ENCODE measurements around the gene GLP1R. TPM values are rescaled to one million over a fixed set of nuclear protein-coding genes. Genes with fewer than 3 reads are reported as not detected.
"Not testable (repeated sequence)": the region's sequence is repeated elsewhere in the genome, so short reads cannot be mapped to it uniquely, and the experiment has no call there.

Gene GLP1R
- total RNA-seq, 2 donors from 2014 or later = 0.15 TPM; not detected in 1

GRCh38 chr6:39130691-39131090 is 82.1 kb downstream of the GLP1R start:
- TF ChIP-seq CTCF (conservative IDR thresholded peaks at IDR 0.05) = no peak
- no peak for DNase-seq
- WGBS, 2 experiments (ENCODE audit: insufficient coverage in 1 of 2, insufficient read length in 1 of 2) = 81% methylated on average over 1 of the region's 1 CpG; no CpG with 5 or more reads in 1 of the 2 experiments
- Histone ChIP-seq H3K36me3 (ENCODE audit: control insufficient read depth, insufficient read depth, low read length) (no peaks in the 10 kb centered on the region), H3K27me3 (ENCODE audit: control insufficient read depth, insufficient read depth, low read length, poor library complexity, severe bottlenecking) (no peaks in the 10 kb centered on the region), H3K27ac (ENCODE audit: low read depth, low read length) (no peak overlapping the region), H3K4me1 (ENCODE audit: control insufficient read depth, insufficient read depth, low read length) (peaks cover 13% of the 10 kb centered on the region), H3K9me3 (ENCODE audit: control insufficient read depth, low read length) (peaks cover 21% of the 10 kb centered on the region), H3K4me3 (ENCODE audit: low read length) (no peak overlapping the region), H3K9ac (ENCODE audit: extremely low read depth, low read length, poor library complexity, severe bottlenecking) (no peak overlapping the region)
- Mint-ChIP-seq H3K27me3 (ENCODE audit: insufficient read depth) (no peaks in the 10 kb centered on the region), H3K36me3 (ENCODE audit: low read depth) (peaks cover 4% of the 10 kb centered on the region), H3K27ac (no peak overlapping the region), H3K4me3 (no peak overlapping the region), H3K9me3 (peaks cover 17% of the 10 kb centered on the region), H3K4me1 (peaks cover 19% of the 10 kb centered on the region)

GRCh38 chr6:39134761-39135160 is 86.2 kb downstream of the GLP1R start:
- H3K27ac ChIP-seq (ENCODE audit: low read depth, low read length) = not testable (repeated sequence)

DNA sequence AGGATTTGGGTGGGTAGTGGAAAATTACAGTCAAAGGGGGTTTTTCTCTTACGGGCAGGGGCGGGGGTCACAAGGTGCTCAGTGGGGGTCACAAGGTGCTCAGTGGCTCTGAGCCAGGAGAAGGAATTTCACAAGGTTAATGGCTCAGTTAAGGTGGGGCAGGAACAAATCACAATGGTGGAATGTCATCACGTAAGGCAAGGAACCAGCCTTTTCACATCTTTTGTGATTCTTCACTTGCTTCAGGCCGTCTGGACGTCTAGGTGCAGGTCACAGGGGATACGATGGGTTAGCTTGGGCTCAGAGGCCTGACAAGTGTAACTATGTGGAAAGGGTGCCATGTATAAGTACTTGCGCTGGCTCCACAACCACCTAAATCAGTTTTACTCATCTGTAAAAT is 87.6 kb downstream of the GLP1R start:
- not testable (repeated sequence) for H3K27ac Mint-ChIP-seq; H3K4me3 Mint-ChIP-seq; H3K27me3 ChIP-seq (ENCODE audit: control insufficient read depth, insufficient read depth, low read length, poor library complexity, severe bottlenecking); H3K4me3 ChIP-seq (ENCODE audit: low read length); H3K9me3 Mint-ChIP-seq; H3K27me3 Mint-ChIP-seq (ENCODE audit: insufficient read depth); H3K4me1 ChIP-seq (ENCODE audit: control insufficient read depth, insufficient read depth, low read length); H3K36me3 Mint-ChIP-seq (ENCODE audit: low read depth); H3K27ac ChIP-seq (ENCODE audit: low read depth, low read length); H3K4me1 Mint-ChIP-seq; H3K36me3 ChIP-seq (ENCODE audit: control insufficient read depth, insufficient read depth, low read length); H3K9ac ChIP-seq (ENCODE audit: extremely low read depth, low read length, poor library complexity, severe bottlenecking)
- peaks cover 13% of the 10 kb centered on the region for H3K9me3 ChIP-seq (ENCODE audit: control insufficient read depth, low read length)
- 74 to 82% methylated on average over 5 to 7 of the region's 7 CpGs for WGBS, 2 experiments (ENCODE audit: insufficient coverage in 1 of 2, insufficient read length in 1 of 2)
- peak; percentile 59 for DNase-seq

More at GRCh38 chr6:39134761-39135160, 86.2 kb downstream of the GLP1R start:
- WGBS, 2 experiments (ENCODE audit: insufficient coverage in 1 of 2, insufficient read length in 1 of 2) = 50 to 75% methylated on average over 3 of the region's 3 CpGs
- H3K9me3 Mint-ChIP-seq; H3K27me3 ChIP-seq (ENCODE audit: control insufficient read depth, insufficient read depth, low read length, poor library complexity, severe bottlenecking); H3K27me3 Mint-ChIP-seq (ENCODE audit: insufficient read depth); H3K4me3 Mint-ChIP-seq; H3K36me3 Mint-ChIP-seq (ENCODE audit: low read depth); H3K4me1 ChIP-seq (ENCODE audit: control insufficient read depth, insufficient read depth, low read length); H3K36me3 ChIP-seq (ENCODE audit: control insufficient read depth, insufficient read depth, low read length); H3K9ac ChIP-seq (ENCODE audit: extremely low read depth, low read length, poor library complexity, severe bottlenecking); H3K27ac Mint-ChIP-seq; H3K4me3 ChIP-seq (ENCODE audit: low read length): not testable (repeated sequence)
- peak; percentile 53 for DNase-seq
- H3K4me1 Mint-ChIP-seq = peaks cover 16% of the 10 kb centered on the region
- peaks cover 13% of the 10 kb centered on the region for H3K9me3 ChIP-seq (ENCODE audit: control insufficient read depth, low read length)
- TF ChIP-seq CTCF (conservative IDR thresholded peaks at IDR 0.05) = peak; percentile 12

GRCh38 chr6:39137245-39137644 is 88.7 kb downstream of the GLP1R start:
- Mint-ChIP-seq H3K9me3 (no peaks in the 10 kb centered on the region), H3K27ac (no peak overlapping the region), H3K27me3 (ENCODE audit: insufficient read depth) (no peaks in the 10 kb centered on the region), H3K4me3 (no peak overlapping the region), H3K4me1 (no peaks in the 10 kb centered on the region), H3K36me3 (ENCODE audit: low read depth) (peaks cover 4% of the 10 kb centered on the region)
- Histone ChIP-seq H3K4me1 (ENCODE audit: control insufficient read depth, insufficient read depth, low read length) (no peaks in the 10 kb centered on the region), H3K9ac (ENCODE audit: extremely low read depth, low read length, poor library complexity, severe bottlenecking) (no peak overlapping the region), H3K36me3 (ENCODE audit: control insufficient read depth, insufficient read depth, low read length) (no peaks in the 10 kb centered on the region), H3K27me3 (ENCODE audit: control insufficient read depth, insufficient read depth, low read length, poor library complexity, severe bottlenecking) (no peaks in the 10 kb centered on the region), H3K4me3 (ENCODE audit: low read length) (no peak overlapping the region), H3K27ac (ENCODE audit: low read depth, low read length) (no peak overlapping the region), H3K9me3 (ENCODE audit: control insufficient read depth, low read length) (peaks cover 13% of the 10 kb centered on the region)
- WGBS, 2 experiments (ENCODE audit: insufficient coverage in 1 of 2, insufficient read length in 1 of 2) = 50% methylated on average over 1 to 2 of the region's 2 CpGs
- no peak for TF ChIP-seq CTCF (conservative IDR thresholded peaks at IDR 0.05)
- peak; percentile 90 for DNase-seq

Measured in endodermal cell (in vitro differentiated cells).